Neuronal stem cell (in vitro differentiated cells): ENCODE measurements around the gene SLC6A6.

Experiments
- DNase-seq: peaks from one replicate; pipeline ENCODE4 v3.0.0-alpha.2; 2013; ENCODE audit warnings: low spot score
- H2AFZ ChIP-seq: one replicate; pipeline ENCODE4 v1.6.1; 2013; ENCODE audit warnings: mild to moderate bottlenecking, low read length, inconsistent platforms
- H2AK5ac ChIP-seq: 2 replicates; pipeline ENCODE4 v1.6.1; 2013; ENCODE audit warnings: low read depth, mild to moderate bottlenecking, inconsistent platforms, low read length, moderate library complexity, mixed read lengths
- H2BK120ac ChIP-seq: 2 replicates; pipeline ENCODE4 v1.6.1; 2013; ENCODE audit warnings: low read depth, mild to moderate bottlenecking, inconsistent platforms, low read length, moderate library complexity, mixed read lengths
- H2BK12ac ChIP-seq: one replicate; pipeline ENCODE4 v1.6.1; 2013; ENCODE audit warnings: low read length, inconsistent platforms
- H2BK15ac ChIP-seq: 2 replicates; pipeline ENCODE4 v1.6.1; 2013; ENCODE audit warnings: mild to moderate bottlenecking, low read length, inconsistent platforms, mixed read lengths
- H2BK5ac ChIP-seq: one replicate; pipeline ENCODE4 v1.6.1; 2013; ENCODE audit warnings: inconsistent platforms, mild to moderate bottlenecking, low read length, moderate library complexity
- H3K14ac ChIP-seq: one replicate; pipeline ENCODE4 v1.6.1; 2013; ENCODE audit warnings: low read length, inconsistent platforms
- H3K18ac ChIP-seq: 2 replicates; pipeline ENCODE4 v1.6.1; 2013; ENCODE audit warnings: low read length, inconsistent platforms
- H3K23ac ChIP-seq: 2 replicates; pipeline ENCODE4 v1.6.1; 2013; ENCODE audit warnings: low read depth, mild to moderate bottlenecking, mixed read lengths, low read length, inconsistent platforms; ENCODE audit not compliant: poor library complexity
- H3K27ac ChIP-seq: replicated peaks from 3 replicates; pipeline ENCODE4 v1.5.1; 2013; ENCODE audit warnings: low read length, inconsistent platforms
- H3K27me3 ChIP-seq, 3 experiments: 2 replicates each; pipeline ENCODE4 v1.6.1; 2013; ENCODE audit warnings: low read length in 3 of 3, mild to moderate bottlenecking in 2 of 3, inconsistent platforms in 1 of 3, low read depth in 1 of 3, mixed read lengths in 1 of 3, moderate library complexity in 1 of 3; ENCODE audit not compliant: control insufficient read depth in 3 of 3, insufficient read depth in 3 of 3
- H3K36me3 ChIP-seq, 2 donors: replicated peaks in 1 of 2; 2 replicates each; pipeline ENCODE4 v1.6.1; 2013; ENCODE audit warnings: low read length in 2 of 2; ENCODE audit not compliant: control insufficient read depth in 2 of 2, insufficient read depth in 2 of 2
- H3K4ac ChIP-seq: 2 replicates; pipeline ENCODE4 v1.6.1; 2013; ENCODE audit warnings: inconsistent platforms, mild to moderate bottlenecking, low read length, moderate library complexity
- H3K4me1 ChIP-seq, 2 donors: 1 replicate in 1 of 2; 2 replicates in 1 of 2; pipeline ENCODE4 v1.6.1; 2013; ENCODE audit warnings: low read length in 2 of 2, low read depth in 1 of 2; ENCODE audit not compliant: control insufficient read depth in 2 of 2, insufficient read depth in 1 of 2
- H3K4me2 ChIP-seq: one replicate; pipeline ENCODE4 v1.6.1; 2013; ENCODE audit warnings: mild to moderate bottlenecking, low read length, inconsistent platforms; ENCODE audit not compliant: insufficient read depth, poor library complexity, severe bottlenecking
- H3K4me3 ChIP-seq, 2 donors: 2 replicates each; pipeline ENCODE4 v1.5.1; 2013; ENCODE audit warnings: low read length in 2 of 2, mild to moderate bottlenecking in 2 of 2, inconsistent platforms in 1 of 2, moderate library complexity in 1 of 2
- H3K79me1 ChIP-seq: one replicate; pipeline ENCODE4 v1.6.1; 2013; ENCODE audit warnings: low read depth, mild to moderate bottlenecking, inconsistent platforms, low read length, moderate library complexity
- H3K9ac ChIP-seq: one replicate; pipeline ENCODE4 v1.6.1; 2013; ENCODE audit warnings: mild to moderate bottlenecking, low read depth, low read length, inconsistent platforms; ENCODE audit not compliant: poor library complexity
- H3K9me3 ChIP-seq, 2 donors: replicated peaks in 1 of 2; 2 replicates each; pipeline versions ENCODE3 to v1.6.1; 2013; ENCODE audit warnings: low read length in 2 of 2, mild to moderate bottlenecking in 2 of 2, inconsistent platforms in 1 of 2, low read depth in 1 of 2, mixed read lengths in 1 of 2, moderate library complexity in 1 of 2; ENCODE audit not compliant: control insufficient read depth in 2 of 2, insufficient read depth in 1 of 2
- H4K8ac ChIP-seq: one replicate; pipeline ENCODE4 v1.6.1; 2013; ENCODE audit warnings: low read depth, mild to moderate bottlenecking, inconsistent platforms, low read length, moderate library complexity
- H4K91ac ChIP-seq: one replicate; pipeline ENCODE4 v1.6.1; 2013; ENCODE audit warnings: low read length, low read depth, mild to moderate bottlenecking, inconsistent platforms; ENCODE audit not compliant: poor library complexity
- WGBS, 2 donors: extraction: QIAGEN DNeasy Blood & Tissue Kit; methylation state at CpG; one replicate each; pipeline ENCODE4 v1.1.7; 2013; ENCODE audit warnings: missing lambda C conversion rate in 2 of 2, mixed read lengths in 1 of 2; ENCODE audit not compliant: insufficient read length in 2 of 2, insufficient replicate concordance in 1 of 2; ENCODE audit errors: extremely low coverage in 2 of 2; 5-methylcytosine and 5-hydroxymethylcytosine counted together

SLC6A6 gene

DNA sequence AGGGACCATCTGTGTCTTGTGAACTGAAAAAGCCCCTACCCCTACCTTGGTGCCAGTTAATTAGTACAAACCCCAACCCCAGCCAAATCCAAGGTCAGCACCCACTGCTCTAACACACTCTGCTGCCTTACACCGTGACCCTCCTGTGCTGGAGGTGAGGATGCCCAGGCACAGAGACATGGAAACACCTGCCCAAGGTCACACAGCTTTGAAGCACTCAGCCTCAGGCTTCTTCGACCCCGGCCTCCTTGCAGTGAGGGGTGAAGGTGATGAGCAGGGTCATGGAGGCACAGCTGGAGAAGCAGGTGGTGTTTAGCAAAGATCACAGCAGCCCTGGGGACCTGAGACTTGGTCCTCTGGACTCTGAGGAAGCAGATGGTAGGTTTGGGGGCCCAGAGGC, 39.0 kb upstream of the SLC6A6 start:
- H3K79me1 ChIP-seq: no peaks in the 10 kb centered on the region
- no CpG with 5 or more reads among the region's 3 CpGs for WGBS, 2 donors
- peak overlapping the region; percentile 45 for H2AK5ac ChIP-seq
- H3K4ac ChIP-seq: no peak overlapping the region
- H3K9me3 ChIP-seq: no peaks in the 10 kb centered on the region
- H2BK12ac ChIP-seq: no peak overlapping the region
- H4K91ac ChIP-seq: no peak overlapping the region
- no peak overlapping the region for H2BK120ac ChIP-seq
- H3K27ac ChIP-seq: no peak overlapping the region
- no peak overlapping the region for H3K9ac ChIP-seq
- H3K4me2 ChIP-seq: no peak overlapping the region
- no peaks in the 10 kb centered on the region for H3K36me3 ChIP-seq
- no peak overlapping the region for H2BK5ac ChIP-seq
- DNase-seq: no peak
- peaks cover 0 to 9% of the 10 kb centered on the region in 2 donors for H3K4me1 ChIP-seq
- no peak overlapping the region for H2BK15ac ChIP-seq
- no peak overlapping the region for H3K23ac ChIP-seq
- no peak overlapping the region for H2AFZ ChIP-seq
- H3K27me3 ChIP-seq: peaks cover 0 to 69% (median 0%) of the 10 kb centered on the region in 3 experiments
- H4K8ac ChIP-seq: no peak overlapping the region
- no peak overlapping the region for H3K4me3 ChIP-seq
- peak overlapping the region; percentile 2 for H3K18ac ChIP-seq
- H3K14ac ChIP-seq: no peak overlapping the region

DNA sequence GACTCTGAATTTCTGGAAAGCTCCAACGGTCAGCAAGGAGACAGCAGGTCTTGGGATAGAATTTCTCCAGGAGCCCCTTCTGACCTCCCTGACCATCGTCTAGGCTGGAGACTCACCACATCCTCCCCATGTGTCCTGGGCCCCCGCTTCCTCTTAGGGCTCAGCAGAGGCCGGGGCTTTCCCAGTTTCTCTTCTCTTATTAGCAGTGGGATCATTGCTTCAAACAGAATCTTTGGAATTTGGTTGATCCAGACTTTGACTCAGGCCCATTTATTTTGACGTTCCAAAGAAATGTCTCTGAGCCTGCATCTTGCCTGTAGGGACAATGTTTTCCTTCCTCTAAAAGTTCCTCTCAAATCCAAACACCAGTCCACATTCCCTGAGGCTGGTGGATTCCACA, 38.4 kb upstream of the SLC6A6 start:
- H2BK12ac ChIP-seq: no peak overlapping the region
- H2AK5ac ChIP-seq: peak overlapping the region; percentile 45
- no CpG with 5 or more reads among the region's 5 CpGs for WGBS, 2 donors
- no peak overlapping the region for H3K14ac ChIP-seq
- no peak overlapping the region for H3K9ac ChIP-seq
- H3K36me3 ChIP-seq: no peaks in the 10 kb centered on the region
- no peak overlapping the region for H3K18ac ChIP-seq
- H2BK5ac ChIP-seq: no peak overlapping the region
- H3K23ac ChIP-seq: no peak overlapping the region
- H2BK15ac ChIP-seq: no peak overlapping the region
- no peaks in the 10 kb centered on the region for H3K9me3 ChIP-seq
- H3K4ac ChIP-seq: no peak overlapping the region
- no peak overlapping the region for H3K27ac ChIP-seq
- H2BK120ac ChIP-seq: no peak overlapping the region
- H3K79me1 ChIP-seq: no peaks in the 10 kb centered on the region
- DNase-seq: no peak
- no peak overlapping the region for H4K91ac ChIP-seq
- no peak overlapping the region for H3K4me3 ChIP-seq
- H2AFZ ChIP-seq: no peak overlapping the region
- no peak overlapping the region for H3K4me2 ChIP-seq
- peaks cover 0 to 9% of the 10 kb centered on the region in 2 donors for H3K4me1 ChIP-seq
- no peak overlapping the region for H4K8ac ChIP-seq
- peaks cover 0 to 65% (median 0%) of the 10 kb centered on the region in 3 experiments for H3K27me3 ChIP-seq

DNA sequence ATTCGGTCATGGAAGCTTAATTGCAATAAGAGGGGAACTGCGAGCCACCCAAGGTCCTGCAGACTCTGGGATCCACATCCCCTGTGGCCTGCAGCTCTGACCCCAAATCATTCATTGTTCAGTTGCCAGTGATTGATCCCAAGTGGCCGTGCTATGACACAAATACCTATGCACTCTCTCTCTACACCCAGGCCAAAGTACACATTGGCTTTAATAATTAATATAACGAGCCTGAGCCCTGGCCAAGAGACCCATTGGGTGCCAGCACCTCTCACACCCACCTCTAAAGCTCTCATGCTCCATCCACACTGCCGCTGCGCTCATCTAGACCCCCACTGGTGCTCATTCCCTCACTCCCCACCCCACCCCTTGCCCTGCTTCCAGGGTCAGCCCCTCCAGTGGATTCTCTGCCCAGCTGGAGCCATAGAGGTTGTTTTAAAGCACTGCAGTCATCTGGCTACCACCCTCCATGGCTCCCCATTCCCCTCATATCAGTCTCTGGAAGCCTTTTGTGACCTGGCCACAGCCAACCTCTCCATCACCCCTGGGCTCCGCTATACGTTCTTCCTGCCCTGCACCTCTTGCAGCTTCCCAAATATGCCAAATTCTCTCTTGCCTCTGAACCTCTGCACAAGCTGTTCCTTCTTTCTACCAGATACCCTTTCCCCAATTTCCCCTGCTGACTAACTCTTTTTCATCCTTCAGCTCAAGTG, 37.7 kb upstream of the SLC6A6 start:
- Histone ChIP-seq H3K79me1 (no peaks in the 10 kb centered on the region), H3K4me2 (no peak overlapping the region), H2AFZ (no peak overlapping the region), H3K9me3 (no peaks in the 10 kb centered on the region), H3K4ac (no peak overlapping the region), H3K18ac (no peak overlapping the region), H2BK15ac (no peak overlapping the region), H3K9ac (no peak overlapping the region), H2BK120ac (no peak overlapping the region), H4K8ac (no peak overlapping the region), H3K4me3 (no peak overlapping the region), H3K14ac (no peak overlapping the region), H3K36me3 (no peaks in the 10 kb centered on the region), H3K23ac (no peak overlapping the region), H3K27ac (no peak overlapping the region), H3K27me3 (peaks cover 0 to 59% (median 0%) of the 10 kb centered on the region in 3 experiments), H4K91ac (no peak overlapping the region), H2BK12ac (no peak overlapping the region), H2BK5ac (no peak overlapping the region), H2AK5ac (no peak overlapping the region), H3K4me1 (peaks cover 0 to 9% of the 10 kb centered on the region in 2 donors)
- DNase-seq: no peak
- no CpG with 5 or more reads among the region's 8 CpGs for WGBS, 2 donors

DNA sequence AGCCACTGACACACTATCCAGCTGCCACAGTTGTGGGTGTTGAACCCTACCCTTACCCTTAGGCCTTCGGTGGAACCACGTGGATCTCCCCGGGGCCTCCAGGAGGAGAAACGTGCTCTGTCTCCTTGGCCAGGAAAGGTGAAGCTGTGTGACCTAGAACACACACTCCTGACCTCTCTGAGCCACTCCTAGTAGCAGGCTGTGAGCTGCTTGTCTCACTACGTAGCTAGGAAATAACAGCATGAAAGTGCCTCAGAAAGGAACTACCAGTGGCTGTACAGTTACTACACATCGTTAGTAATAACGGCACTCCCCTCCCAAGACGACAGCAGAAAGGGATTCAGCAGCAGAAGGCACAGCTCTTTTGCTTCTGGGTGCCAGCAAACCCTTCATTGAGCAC, 36.2 kb upstream of the SLC6A6 start:
- Histone ChIP-seq H2BK12ac (no peak overlapping the region), H3K23ac (no peak overlapping the region), H3K36me3 (no peaks in the 10 kb centered on the region), H3K4ac (no peak overlapping the region), H3K4me2 (no peak overlapping the region), H3K9me3 (no peaks in the 10 kb centered on the region), H4K8ac (no peak overlapping the region), H2AFZ (no peak overlapping the region), H3K79me1 (no peaks in the 10 kb centered on the region), H3K4me3 (no peak overlapping the region), H2BK5ac (no peak overlapping the region), H3K14ac (no peak overlapping the region), H3K27ac (no peak overlapping the region), H3K4me1 (peaks cover 0 to 12% of the 10 kb centered on the region in 2 donors), H3K27me3 (peaks cover 0 to 51% (median 0%) of the 10 kb centered on the region in 3 experiments), H2BK15ac (no peak overlapping the region), H3K9ac (no peak overlapping the region), H2BK120ac (no peak overlapping the region), H2AK5ac (peak overlapping the region; percentile 6), H3K18ac (peak overlapping the region; percentile 76), H4K91ac (no peak overlapping the region)
- no CpG with 5 or more reads among the region's 8 CpGs for WGBS, 2 donors
- no peak for DNase-seq
